Myocyte (in vitro differentiated cells): ENCODE data around the gene SERPINA12. TPM values are rescaled to one million over a fixed set of nuclear protein-coding genes. Genes with fewer than 3 reads are reported as not detected.
A peak's percentile ranks its signal among the peaks of the same experiment; 100 is the strongest.
"Not testable (repeated sequence)": the region's sequence is repeated elsewhere in the genome, so short reads cannot be mapped to it uniquely, and the experiment has no call there.

Experiments used
- DNase-seq: peaks from one replicate; pipeline ENCODE4 v3.0.0-alpha.2; 2012; ENCODE audit warnings: low read depth
- total RNA-seq: library from RNA; depleted of rRNA; stranded (reverse); fragments of >200 nt; gene quantifications from 2 replicates; pipeline ENCODE4 v1.2.3, GENCODE V29; 2014

SERPINA12 gene
- total RNA-seq, 1 donor from 2014 or later, result not detected

DNA sequence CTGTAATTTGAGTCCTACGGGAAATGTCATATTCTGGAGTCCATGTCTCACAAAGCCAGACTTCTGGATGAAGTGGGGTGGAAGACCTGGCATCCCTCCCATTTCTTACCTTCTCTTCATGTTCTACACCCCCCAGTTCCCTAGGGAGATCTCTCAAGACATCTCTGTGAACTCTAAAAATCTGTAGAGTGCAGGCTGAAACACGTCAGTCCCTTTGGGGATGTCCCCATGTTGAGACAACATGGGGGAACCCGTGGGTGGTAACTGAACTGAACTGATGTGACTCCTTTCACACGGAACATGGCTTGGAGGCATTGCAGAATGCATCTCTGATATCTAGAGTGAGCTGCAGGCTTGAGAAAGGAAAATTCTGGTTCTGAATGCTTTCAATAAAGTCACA, 15.2 kb downstream of the SERPINA12 start:
- no peak for DNase-seq

DNA sequence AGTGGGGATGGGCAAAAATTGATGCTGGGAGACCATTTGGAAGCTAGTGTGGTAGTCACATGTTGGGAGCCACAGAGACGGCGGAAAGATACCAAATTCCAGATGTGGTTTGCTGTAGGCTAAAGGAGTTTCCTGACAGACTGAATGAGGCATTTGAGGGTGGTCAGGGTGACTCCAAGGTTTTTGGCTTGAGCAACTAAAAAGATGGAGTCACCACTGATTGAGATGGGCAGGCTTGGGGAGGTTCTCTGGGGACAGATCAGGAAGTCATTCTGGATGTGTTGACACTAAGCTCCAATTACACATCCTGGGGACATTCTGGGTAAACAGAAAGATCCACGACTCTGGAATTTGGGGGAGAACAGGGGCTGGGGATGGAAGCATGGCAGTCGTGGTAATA, 17.8 kb downstream of the SERPINA12 start:
- DNase-seq, result no peak

GRCh38 chr14:94489336-94489735, 19.9 kb downstream of the SERPINA12 start:
- no peak for DNase-seq

DNA sequence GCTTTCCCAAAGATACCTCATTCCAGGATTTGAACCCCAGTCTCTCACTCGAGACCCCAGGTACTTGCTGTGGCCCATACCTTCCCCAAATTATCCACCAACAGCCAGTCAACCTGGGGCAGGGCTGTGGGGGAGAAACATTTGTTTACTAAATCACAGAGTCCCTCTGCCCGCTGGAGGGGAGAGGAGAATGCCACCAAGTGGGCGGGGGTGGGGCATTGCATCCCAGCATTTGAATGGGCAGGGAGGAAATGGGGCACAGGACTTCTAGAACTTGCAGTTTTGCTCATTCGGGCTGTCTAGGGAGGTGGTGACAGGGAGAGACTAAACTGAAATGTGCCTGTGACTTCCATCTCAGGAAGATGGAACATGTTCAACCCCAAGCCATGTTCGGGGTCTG, 22.4 kb downstream of the SERPINA12 start:
- no peak for DNase-seq

- DNase-seq, result peak; percentile 44
These were observed 23.1 kb downstream of the SERPINA12 start for GRCh38 chr14:94485944-94486841.

DNA sequence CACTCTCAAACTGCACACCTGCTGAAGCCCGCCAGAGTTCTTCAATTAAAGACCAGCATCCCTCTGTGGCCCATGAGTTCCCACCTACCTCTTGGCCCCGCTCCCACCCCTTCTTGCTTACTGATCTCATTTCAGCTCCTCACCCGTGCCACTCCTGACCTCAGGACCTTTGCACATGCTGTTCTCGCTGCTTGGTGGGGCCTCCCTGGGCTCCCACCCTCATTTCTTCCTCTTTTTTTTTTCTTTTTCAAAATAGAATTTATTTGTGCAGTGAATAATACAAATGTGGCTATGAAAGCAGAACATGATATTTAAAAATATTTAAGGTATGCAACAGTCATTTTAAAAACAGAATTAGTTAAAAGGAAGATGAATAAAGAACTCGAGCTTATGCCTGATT, 24.8 kb downstream of the SERPINA12 start:
- DNase-seq, result no peak

- DNase-seq, result no peak
These were observed 25.5 kb downstream of the SERPINA12 start for GRCh38 chr14:94483729-94484275.

GRCh38 chr14:94483071-94483451, 26.2 kb downstream of the SERPINA12 start:
- no peak for DNase-seq

- not testable (repeated sequence) for DNase-seq
These were observed 26.9 kb downstream of the SERPINA12 start for GRCh38 chr14:94482132-94483070.

- peak; percentile 48 for DNase-seq
These were observed 27.7 kb downstream of the SERPINA12 start for GRCh38 chr14:94481468-94482131.

DNA sequence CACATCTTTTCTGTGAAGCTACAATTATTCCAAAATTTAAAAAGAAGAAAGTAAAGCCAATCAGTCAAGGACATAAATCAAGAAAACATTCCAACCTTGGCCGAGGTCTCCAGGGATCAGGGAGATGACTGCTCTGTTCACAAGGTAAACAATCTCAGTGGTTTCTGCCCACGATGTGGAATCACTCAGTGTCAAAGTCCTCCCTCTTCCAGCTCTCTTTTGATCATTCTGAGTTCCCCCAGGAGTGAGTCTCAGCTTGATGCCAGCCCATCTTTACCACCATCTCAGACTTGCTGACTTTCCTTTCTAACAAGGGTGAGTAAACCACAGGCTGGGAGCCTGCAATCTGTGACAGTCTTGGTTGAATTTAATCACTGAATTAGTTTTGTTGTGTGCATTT, 28.5 kb downstream of the SERPINA12 start:
- DNase-seq, result no peak

- DNase-seq, result no peak
These were observed 30.8 kb downstream of the SERPINA12 start for GRCh38 chr14:94478420-94478819.

GRCh38 chr14:94476023-94476422, 33.2 kb downstream of the SERPINA12 start, which contains the start of gene SERPINA9:
Gene SERPINA9, minus strand, starts transcription at chr14:94476197. Its CDS starts 6,357 bp downstream, at chr14:94469840.
- no peak for DNase-seq

- DNase-seq, result no peak
These were observed 34.7 kb downstream of the SERPINA12 start for GRCh38 chr14:94474581-94475031.

GRCh38 chr14:94473666-94474410, 35.4 kb downstream of the SERPINA12 start:
- no peak for DNase-seq

- no peak for DNase-seq
These were observed 36.4 kb downstream of the SERPINA12 start for GRCh38 chr14:94472842-94473241.

DNA sequence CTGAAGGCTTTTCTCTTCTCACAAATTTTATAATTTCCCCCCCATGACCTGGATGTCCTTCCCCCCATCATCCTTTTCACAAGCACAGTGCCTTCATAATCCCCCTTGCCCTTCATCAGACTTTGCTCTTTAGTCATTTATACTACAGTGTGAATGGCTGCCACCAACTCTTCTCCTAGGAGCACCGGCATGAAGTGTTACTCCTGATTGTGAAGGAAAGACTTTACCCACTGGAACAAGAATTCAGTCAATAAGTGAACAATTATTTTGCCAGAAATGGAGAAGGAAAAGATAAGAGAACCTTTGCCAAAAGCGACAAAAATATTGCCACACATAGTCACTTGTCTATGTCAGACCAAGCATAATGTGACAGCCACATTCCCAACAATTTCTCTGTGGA, 38.2 kb downstream of the SERPINA12 start:
- DNase-seq, result no peak

GRCh38 chr14:94470311-94470710, 39.0 kb downstream of the SERPINA12 start:
- DNase-seq, result no peak

GRCh38 chr14:94469261-94469660, 40.0 kb downstream of the SERPINA12 start:
- no peak for DNase-seq
